COLO668 (cell line): ENCODE data around the gene ZDHHC7.

Experiments used
- DNase-seq: peaks from one replicate; lab custom pipeline; 2025; ENCODE audit not compliant: unreplicated experiment; lab: John Stamatoyannopoulos, UW

ZDHHC7 gene

GRCh38 chr16:84965428-84966415, 45.6 kb downstream of the ZDHHC7 start:
- no peak for DNase-seq

- no peak for DNase-seq
Observed at GRCh38 chr16:84964386-84965128, 46.8 kb downstream of the ZDHHC7 start.

GRCh38 chr16:84963066-84963465, 48.3 kb downstream of the ZDHHC7 start:
- DNase-seq = no peak

GRCh38 chr16:84960942-84961341, 50.4 kb downstream of the ZDHHC7 start:
- DNase-seq = no peak

GRCh38 chr16:84959784-84960417, 51.4 kb downstream of the ZDHHC7 start:
- DNase-seq = no peak

GRCh38 chr16:84959045-84959576, 52.2 kb downstream of the ZDHHC7 start:
- peak; percentile 11 for DNase-seq

GRCh38 chr16:84957792-84958191, 53.5 kb downstream of the ZDHHC7 start:
- DNase-seq = no peak

GRCh38 chr16:84957192-84957591, 54.1 kb downstream of the ZDHHC7 start:
- DNase-seq = no peak

GRCh38 chr16:84955427-84955826, 55.9 kb downstream of the ZDHHC7 start:
- DNase-seq = peak; percentile 36

GRCh38 chr16:84953190-84953746, 58.1 kb downstream of the ZDHHC7 start:
- no peak for DNase-seq

GRCh38 chr16:84952335-84953189, 58.8 kb downstream of the ZDHHC7 start:
- DNase-seq = peak; percentile 80

- peak; percentile 33 for DNase-seq
Observed at GRCh38 chr16:84950906-84951305, 60.4 kb downstream of the ZDHHC7 start.

- DNase-seq = no peak
Observed at GRCh38 chr16:84949772-84950436, 61.4 kb downstream of the ZDHHC7 start.

- DNase-seq = no peak
Observed at GRCh38 chr16:84948851-84949610, 62.3 kb downstream of the ZDHHC7 start.

- DNase-seq = no peak
Observed at GRCh38 chr16:84947996-84948850, 63.1 kb downstream of the ZDHHC7 start.

- DNase-seq = no peak
Observed at GRCh38 chr16:84947022-84947421, 64.3 kb downstream of the ZDHHC7 start.

- no peak for DNase-seq
Observed at GRCh38 chr16:84943620-84944019, 67.7 kb downstream of the ZDHHC7 start.

GRCh38 chr16:84942786-84943185, 68.5 kb downstream of the ZDHHC7 start:
- DNase-seq = no peak
